ENCODE measurements around the gene ZBED6.

The ZBED6 gene

GRCh38 chr1:203794764-203795440, 521 bp upstream of the ZBED6 start:
- peak overlapping the region; percentile 49 for H3K4me3 ChIP-seq (ENCODE audit: insufficient read depth, low read length, poor library complexity, severe bottlenecking)
- H3K9ac ChIP-seq (ENCODE audit: low read length): peak overlapping the region; percentile 75
- peaks cover 21% of the 10 kb centered on the region for H3K36me3 ChIP-seq (ENCODE audit: low read length)
- H3K27ac ChIP-seq (ENCODE audit: low read depth, low read length): no peak overlapping the region
- H3K9me3 ChIP-seq (ENCODE audit: insufficient read depth, low read length): no peaks in the 10 kb centered on the region
- H3K27me3 ChIP-seq (ENCODE audit: low read length): no peaks in the 10 kb centered on the region
- TF ChIP-seq EZH2phosphoT487 (conservative IDR thresholded peaks at IDR 0.05; ENCODE audit: low read length): no peak
- TF ChIP-seq CTCF (IDR thresholded peaks at IDR 0.05; ENCODE audit: insufficient read depth, low read length, poor library complexity, severe bottlenecking): no peak
- H4K20me1 ChIP-seq (ENCODE audit: low read depth, low read length): peaks cover 5% of the 10 kb centered on the region; the same call in 1 of the 2 replicates
- H3K4me2 ChIP-seq (ENCODE audit: low read depth, low read length, poor library complexity, severe bottlenecking): peak overlapping the region; percentile 73
- peaks cover 41% of the 10 kb centered on the region for H3K79me2 ChIP-seq (ENCODE audit: insufficient read depth, low read length)
- no peaks in the 10 kb centered on the region for H3F3A ChIP-seq (ENCODE audit: insufficient read depth)
- H2AFZ ChIP-seq (ENCODE audit: low read depth, low read length, severe bottlenecking): peak overlapping the region; percentile 92
- no peaks in the 10 kb centered on the region for H3K9me2 ChIP-seq (replicated peaks; ENCODE audit: insufficient read depth, low read length)

- peak overlapping the region; percentile 75 for H3K9ac ChIP-seq (ENCODE audit: low read length)
- H2AFZ ChIP-seq (ENCODE audit: low read depth, low read length, severe bottlenecking): no peak overlapping the region
- 0 out of 2 replicates have a peak, but pooled peaks cover under 1% of the 10 kb centered on the region for H3F3A ChIP-seq (ENCODE audit: insufficient read depth)
- H3K9me3 ChIP-seq (ENCODE audit: insufficient read depth, low read length): no peaks in the 10 kb centered on the region
- peak overlapping the region; percentile 90 for H3K4me3 ChIP-seq (ENCODE audit: insufficient read depth, low read length, poor library complexity, severe bottlenecking)
- no peaks in the 10 kb centered on the region for H3K9me2 ChIP-seq (replicated peaks; ENCODE audit: insufficient read depth, low read length)
- H4K20me1 ChIP-seq (ENCODE audit: low read depth, low read length): peaks cover 8% of the 10 kb centered on the region; the same call in 1 of the 2 replicates
- peak overlapping the region; percentile 79 for H3K4me2 ChIP-seq (ENCODE audit: low read depth, low read length, poor library complexity, severe bottlenecking)
- peaks cover 24% of the 10 kb centered on the region for H3K36me3 ChIP-seq (ENCODE audit: low read length)
- TF ChIP-seq EZH2phosphoT487 (conservative IDR thresholded peaks at IDR 0.05; ENCODE audit: low read length) (no peak), CTCF (IDR thresholded peaks at IDR 0.05; ENCODE audit: insufficient read depth, low read length, poor library complexity, severe bottlenecking) (no peak)
- peaks cover 54% of the 10 kb centered on the region for H3K79me2 ChIP-seq (ENCODE audit: insufficient read depth, low read length)
- H3K27ac ChIP-seq (ENCODE audit: low read depth, low read length): peak overlapping the region; percentile 54
- H3K27me3 ChIP-seq (ENCODE audit: low read length): no peaks in the 10 kb centered on the region
These were observed 798 bp downstream of the ZBED6 start for GRCh38 chr1:203796236-203796605.

- no peak overlapping the region for H2AFZ ChIP-seq (ENCODE audit: low read depth, low read length, severe bottlenecking)
- TF ChIP-seq CTCF (IDR thresholded peaks at IDR 0.05; ENCODE audit: insufficient read depth, low read length, poor library complexity, severe bottlenecking): no peak
- TF ChIP-seq EZH2phosphoT487 (conservative IDR thresholded peaks at IDR 0.05; ENCODE audit: low read length): no peak
- peak overlapping the region; percentile 90 for H3K4me3 ChIP-seq (ENCODE audit: insufficient read depth, low read length, poor library complexity, severe bottlenecking)
- peak overlapping the region; percentile 79 for H3K4me2 ChIP-seq (ENCODE audit: low read depth, low read length, poor library complexity, severe bottlenecking)
- peaks cover 10% of the 10 kb centered on the region; the same call in 1 of the 2 replicates for H4K20me1 ChIP-seq (ENCODE audit: low read depth, low read length)
- 0 out of 2 replicates have a peak, but pooled peaks cover 7% of the 10 kb centered on the region for H3F3A ChIP-seq (ENCODE audit: insufficient read depth)
- no peak overlapping the region for H3K9ac ChIP-seq (ENCODE audit: low read length)
- H3K27me3 ChIP-seq (ENCODE audit: low read length): no peaks in the 10 kb centered on the region
- H3K36me3 ChIP-seq (ENCODE audit: low read length): peaks cover 31% of the 10 kb centered on the region
- H3K9me3 ChIP-seq (ENCODE audit: insufficient read depth, low read length): no peaks in the 10 kb centered on the region
- H3K9me2 ChIP-seq (replicated peaks; ENCODE audit: insufficient read depth, low read length): no peaks in the 10 kb centered on the region
- H3K27ac ChIP-seq (ENCODE audit: low read depth, low read length): no peak overlapping the region
- peaks cover 64% of the 10 kb centered on the region for H3K79me2 ChIP-seq (ENCODE audit: insufficient read depth, low read length)
These were observed 1.8 kb downstream of the ZBED6 start for GRCh38 chr1:203797216-203797615.

Data from SU-DHL-6 (cell line).